HG02943 (cell line): ENCODE measurements around the gene FAXC.
"Not testable (repeated sequence)": the region's sequence is repeated elsewhere in the genome, so short reads cannot be mapped to it uniquely, and the experiment has no call there.

Experiments
- ATAC-seq: cut with Tn5 transposase; IDR thresholded peaks from one replicate; pipeline ENCODE4 v1.9.1; 2021; ENCODE audit warnings: mild to moderate bottlenecking, low read depth, moderate library complexity; ENCODE audit not compliant: unreplicated experiment

Gene FAXC

GRCh38 chr6:99289701-99290100 lies 59.8 kb downstream of the FAXC start:
- no peak for ATAC-seq

GRCh38 chr6:99288668-99289067 lies 60.8 kb downstream of the FAXC start:
- no peak for ATAC-seq

- no peak for ATAC-seq
Observed at GRCh38 chr6:99287523-99287922, 62.0 kb downstream of the FAXC start.

- ATAC-seq, result no peak
Observed at GRCh38 chr6:99285881-99286280, 63.6 kb downstream of the FAXC start.

GRCh38 chr6:99282479-99283062 lies 66.9 kb downstream of the FAXC start:
- no peak for ATAC-seq

GRCh38 chr6:99276747-99277146 lies 72.7 kb downstream of the FAXC start:
- ATAC-seq, result no peak

- ATAC-seq, result no peak
Observed at GRCh38 chr6:99270826-99271225, 78.6 kb downstream of the FAXC start.

GRCh38 chr6:99270030-99270429 lies 79.4 kb downstream of the FAXC start:
- ATAC-seq, result no peak

- no peak for ATAC-seq
Observed at GRCh38 chr6:99269207-99269606, 80.3 kb downstream of the FAXC start.

GRCh38 chr6:99266996-99267395 lies 82.5 kb downstream of the FAXC start:
- ATAC-seq, result not testable (repeated sequence)

- ATAC-seq, result not testable (repeated sequence)
Observed at GRCh38 chr6:99265447-99265846, 84.0 kb downstream of the FAXC start.

- no peak for ATAC-seq
Observed at GRCh38 chr6:99254616-99255550, 94.6 kb downstream of the FAXC start.

GRCh38 chr6:99253271-99253670 lies 96.2 kb downstream of the FAXC start:
- no peak for ATAC-seq

GRCh38 chr6:99252421-99252820 lies 97.1 kb downstream of the FAXC start:
- ATAC-seq, result no peak

- ATAC-seq, result no peak
Observed at GRCh38 chr6:99250476-99250875, 99.0 kb downstream of the FAXC start.

- no peak for ATAC-seq
Observed at GRCh38 chr6:99246602-99247001, 102.9 kb downstream of the FAXC start.

- ATAC-seq, result no peak
Observed at GRCh38 chr6:99241905-99242534, 107.5 kb downstream of the FAXC start.

GRCh38 chr6:99236010-99236409 lies 113.5 kb downstream of the FAXC start:
- ATAC-seq, result no peak

- no peak for ATAC-seq
Observed at GRCh38 chr6:99233219-99233618, 116.3 kb downstream of the FAXC start.

GRCh38 chr6:99232056-99232455 lies 117.4 kb downstream of the FAXC start:
- no peak for ATAC-seq

- ATAC-seq, result no peak
Observed at GRCh38 chr6:99225172-99225571, 124.3 kb downstream of the FAXC start.
